HG02970 (cell line): ENCODE measurements around the gene EPN3.
A peak's percentile ranks its signal among the peaks of the same experiment; 100 is the strongest.

Source experiments
- ATAC-seq: cut with Tn5 transposase; IDR thresholded peaks from one replicate; pipeline ENCODE4 v1.9.1; 2021; ENCODE audit warnings: mild to moderate bottlenecking, moderate library complexity, moderate number of reproducible peaks; ENCODE audit not compliant: unreplicated experiment, low FRiP score

The EPN3 gene

DNA sequence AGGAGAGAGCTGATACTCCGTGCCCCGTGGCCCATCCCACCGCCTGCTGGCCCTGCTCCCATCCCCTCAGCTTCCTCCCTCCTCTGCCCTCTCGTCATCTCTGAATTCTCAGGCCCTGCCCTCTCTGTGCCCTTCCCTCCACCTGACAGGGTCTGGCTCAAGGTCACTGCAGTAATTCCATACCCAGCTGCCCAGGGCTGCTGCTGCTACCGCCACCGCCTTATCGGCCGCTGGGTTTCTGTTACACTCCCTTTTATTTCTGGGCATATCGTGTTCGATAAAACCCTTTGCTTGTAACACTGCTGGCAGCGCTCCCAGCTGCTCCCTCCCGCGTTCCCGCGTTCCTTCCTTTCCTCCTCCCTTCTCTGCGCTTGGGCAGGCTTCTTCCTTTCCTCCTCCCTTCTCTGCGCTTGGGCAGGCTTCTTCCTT lies 1.2 kb downstream of the EPN3 start:
- no peak for ATAC-seq

GRCh38 chr17:50534222-50534978 lies 1.9 kb downstream of the EPN3 start:
- ATAC-seq: no peak

DNA sequence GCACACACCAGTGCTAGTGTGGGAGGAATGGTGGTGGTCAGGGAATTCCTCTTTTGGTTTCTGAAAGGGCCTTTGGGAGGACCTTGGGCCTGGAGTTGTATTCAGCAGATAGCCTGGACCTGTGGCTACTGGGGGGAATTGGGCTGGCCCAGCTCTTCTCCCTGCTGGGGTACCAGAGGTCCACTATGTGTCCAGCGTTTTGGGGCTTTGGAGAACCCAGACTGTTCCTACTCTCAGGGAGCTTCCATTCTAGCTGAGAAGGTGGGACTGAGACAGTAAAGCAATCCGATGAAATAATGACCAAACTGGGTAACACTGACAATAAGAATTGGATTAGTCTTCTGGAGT lies 2.4 kb downstream of the EPN3 start:
- ATAC-seq: no peak

- ATAC-seq: no peak
These were observed 2.9 kb downstream of the EPN3 start for GRCh38 chr17:50535407-50535806.

DNA sequence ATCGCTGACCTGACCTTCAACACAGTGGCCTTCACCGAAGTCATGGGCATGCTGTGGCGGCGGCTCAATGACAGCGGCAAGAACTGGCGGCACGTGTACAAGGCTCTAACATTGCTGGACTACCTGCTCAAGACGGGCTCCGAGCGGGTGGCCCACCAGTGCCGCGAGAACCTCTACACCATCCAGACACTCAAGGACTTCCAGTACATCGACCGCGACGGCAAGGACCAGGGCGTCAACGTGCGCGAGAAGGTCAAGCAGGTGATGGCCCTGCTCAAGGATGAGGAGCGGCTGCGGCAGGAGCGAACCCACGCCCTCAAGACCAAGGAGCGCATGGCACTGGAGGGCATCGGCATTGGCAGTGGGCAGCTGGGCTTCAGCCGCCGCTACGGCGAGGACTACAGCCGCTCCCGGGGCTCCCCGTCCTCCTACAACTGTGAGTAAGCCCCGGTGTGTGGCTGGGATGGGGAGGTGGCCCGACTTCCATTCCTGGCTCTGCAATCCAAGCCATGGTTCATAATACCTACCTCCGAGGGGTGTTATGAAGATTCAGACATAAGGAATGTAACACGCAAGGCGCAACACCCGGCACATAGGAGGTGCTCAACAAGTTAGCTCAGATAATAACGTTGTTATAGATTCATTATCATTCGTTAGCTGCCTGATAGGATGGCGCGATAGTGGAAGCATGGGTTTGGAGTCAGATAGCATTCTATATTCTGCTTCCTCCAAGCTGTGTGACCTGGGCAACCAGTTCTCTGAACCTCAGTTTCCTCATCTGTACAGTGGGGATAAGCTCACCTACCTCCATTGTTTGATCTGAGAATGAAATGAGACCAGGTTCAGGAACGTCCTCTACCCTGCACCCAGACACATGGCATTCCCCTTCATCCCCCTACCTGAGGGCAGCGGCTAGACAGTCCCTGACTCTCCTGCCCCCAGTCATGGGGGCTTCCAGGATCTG lies 4.4 kb downstream of the EPN3 start:
- ATAC-seq: no peak

- no peak for ATAC-seq
These were observed 5.4 kb downstream of the EPN3 start for GRCh38 chr17:50537721-50538548.

DNA sequence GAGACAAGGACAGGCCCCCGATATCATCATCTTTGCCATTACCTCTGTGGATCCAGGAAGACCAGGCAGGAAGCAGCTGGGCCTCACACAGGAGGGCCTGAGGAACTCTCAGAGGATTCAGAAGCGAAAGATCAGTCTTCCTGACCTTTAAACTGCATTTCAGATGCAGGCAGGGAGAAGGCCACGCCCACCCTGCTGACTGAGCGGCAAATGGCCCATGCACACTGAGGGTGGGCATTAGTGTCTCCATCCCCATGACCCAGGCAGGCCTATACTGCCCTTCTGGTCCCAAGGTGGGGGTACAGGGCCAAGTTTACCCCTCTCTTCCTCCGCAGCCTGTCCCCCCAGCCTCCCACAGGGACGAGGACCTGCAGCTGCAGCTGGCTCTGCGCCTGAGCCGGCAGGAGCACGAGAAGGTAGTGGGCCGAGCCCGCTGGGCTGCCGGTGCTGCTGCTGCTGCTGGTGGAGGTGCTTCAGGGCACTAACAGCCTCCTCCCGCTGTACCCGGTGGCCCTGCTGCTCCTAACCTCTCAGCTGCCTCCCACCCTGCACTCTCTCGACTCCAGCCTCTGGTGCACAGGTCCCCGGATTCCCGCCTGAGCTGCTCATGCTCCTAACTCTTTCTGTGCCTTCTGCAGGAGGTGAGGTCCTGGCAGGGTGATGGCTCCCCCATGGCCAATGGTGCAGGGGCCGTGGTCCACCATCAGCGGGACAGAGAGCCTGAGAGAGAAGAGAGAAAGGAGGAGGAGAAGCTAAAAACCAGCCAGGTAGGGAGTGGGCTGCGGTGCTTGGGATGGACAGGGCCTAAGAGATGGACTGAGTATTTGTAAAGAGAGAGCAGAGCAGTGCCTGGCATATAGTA lies 6.2 kb downstream of the EPN3 start:
- no peak for ATAC-seq

DNA sequence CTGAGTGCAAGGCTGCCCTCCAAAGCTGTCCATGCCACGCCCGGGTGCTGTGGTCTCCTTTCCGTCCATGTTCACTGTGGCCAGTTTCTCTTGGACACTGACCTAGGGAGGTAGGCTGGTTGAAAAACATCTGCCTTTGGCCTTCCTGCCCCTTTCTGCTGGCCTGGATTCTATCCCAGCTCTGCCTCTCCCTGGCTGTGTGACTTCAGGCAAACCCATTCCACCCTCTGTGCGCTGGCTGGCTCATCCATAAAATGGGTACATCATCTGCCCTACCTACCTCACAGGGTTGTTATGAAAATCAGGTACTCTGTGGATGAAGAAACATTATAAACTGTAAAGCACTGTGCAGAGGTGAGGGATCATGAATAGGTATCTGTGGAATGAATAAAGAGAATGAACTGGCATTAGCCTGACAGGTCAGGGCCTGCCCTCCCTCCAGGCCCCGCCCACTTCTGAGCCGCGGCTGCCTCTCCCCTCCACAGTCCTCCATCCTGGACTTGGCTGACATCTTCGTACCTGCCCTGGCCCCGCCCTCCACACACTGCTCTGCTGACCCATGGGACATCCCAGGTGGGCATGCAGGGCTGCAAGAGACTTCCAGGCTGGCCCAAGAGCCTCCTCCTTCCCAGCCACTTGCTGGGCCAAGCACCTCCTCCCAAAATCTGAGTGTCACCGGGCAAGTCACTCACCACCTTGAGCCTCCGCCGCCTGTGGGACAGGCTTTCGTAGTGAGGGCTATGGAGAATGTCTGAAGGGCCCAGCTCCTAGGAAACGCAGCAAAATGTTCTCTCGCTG lies 7.4 kb downstream of the EPN3 start:
- ATAC-seq: no peak

DNA sequence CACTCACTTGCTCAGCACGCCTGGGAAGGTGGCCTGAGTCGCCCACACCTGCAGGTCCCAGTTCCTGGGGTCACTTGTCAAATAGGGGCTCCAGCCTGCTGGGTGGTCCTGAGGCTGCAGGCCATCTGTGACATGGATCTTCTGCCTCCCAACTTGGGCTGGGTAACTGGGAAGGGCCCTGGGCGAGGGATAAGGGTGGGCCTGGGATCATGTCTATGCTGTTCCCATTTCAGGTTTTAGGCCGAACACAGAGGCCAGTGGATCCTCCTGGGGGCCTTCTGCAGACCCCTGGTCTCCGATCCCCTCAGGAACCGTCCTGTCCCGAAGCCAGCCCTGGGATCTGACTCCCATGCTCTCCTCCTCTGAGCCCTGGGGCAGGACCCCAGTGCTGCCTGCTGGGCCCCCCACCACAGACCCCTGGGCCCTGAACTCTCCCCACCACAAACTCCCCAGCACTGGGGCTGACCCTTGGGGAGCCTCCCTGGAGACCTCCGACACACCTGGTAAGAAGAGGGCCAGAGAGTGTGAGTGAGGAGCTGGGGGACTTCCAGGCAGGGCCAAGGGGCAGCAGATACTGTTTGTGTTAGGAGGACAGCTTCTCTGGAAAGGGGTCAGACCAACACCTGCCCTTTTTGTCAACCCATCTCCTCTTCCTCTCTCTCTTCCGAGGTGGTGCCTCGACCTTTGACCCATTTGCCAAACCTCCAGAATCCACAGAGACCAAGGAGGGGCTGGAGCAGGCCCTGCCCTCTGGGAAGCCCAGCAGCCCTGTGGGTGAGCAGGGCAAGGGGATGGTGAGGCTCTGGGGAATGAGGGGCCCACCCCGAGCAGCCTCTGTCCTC lies 8.2 kb downstream of the EPN3 start:
- no peak for ATAC-seq

DNA sequence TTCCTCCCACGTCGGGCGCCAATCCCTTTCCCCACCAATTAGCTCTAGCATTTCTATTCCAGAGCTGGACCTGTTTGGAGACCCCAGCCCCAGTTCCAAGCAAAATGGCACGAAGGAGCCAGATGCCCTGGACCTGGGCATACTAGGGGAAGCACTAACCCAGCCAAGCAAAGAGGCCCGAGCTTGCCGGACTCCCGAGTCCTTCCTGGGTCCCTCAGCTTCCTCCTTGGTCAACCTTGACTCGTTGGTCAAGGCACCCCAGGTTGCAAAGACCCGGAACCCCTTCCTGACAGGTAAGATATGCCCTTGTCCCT lies 8.8 kb downstream of the EPN3 start:
- no peak for ATAC-seq

DNA sequence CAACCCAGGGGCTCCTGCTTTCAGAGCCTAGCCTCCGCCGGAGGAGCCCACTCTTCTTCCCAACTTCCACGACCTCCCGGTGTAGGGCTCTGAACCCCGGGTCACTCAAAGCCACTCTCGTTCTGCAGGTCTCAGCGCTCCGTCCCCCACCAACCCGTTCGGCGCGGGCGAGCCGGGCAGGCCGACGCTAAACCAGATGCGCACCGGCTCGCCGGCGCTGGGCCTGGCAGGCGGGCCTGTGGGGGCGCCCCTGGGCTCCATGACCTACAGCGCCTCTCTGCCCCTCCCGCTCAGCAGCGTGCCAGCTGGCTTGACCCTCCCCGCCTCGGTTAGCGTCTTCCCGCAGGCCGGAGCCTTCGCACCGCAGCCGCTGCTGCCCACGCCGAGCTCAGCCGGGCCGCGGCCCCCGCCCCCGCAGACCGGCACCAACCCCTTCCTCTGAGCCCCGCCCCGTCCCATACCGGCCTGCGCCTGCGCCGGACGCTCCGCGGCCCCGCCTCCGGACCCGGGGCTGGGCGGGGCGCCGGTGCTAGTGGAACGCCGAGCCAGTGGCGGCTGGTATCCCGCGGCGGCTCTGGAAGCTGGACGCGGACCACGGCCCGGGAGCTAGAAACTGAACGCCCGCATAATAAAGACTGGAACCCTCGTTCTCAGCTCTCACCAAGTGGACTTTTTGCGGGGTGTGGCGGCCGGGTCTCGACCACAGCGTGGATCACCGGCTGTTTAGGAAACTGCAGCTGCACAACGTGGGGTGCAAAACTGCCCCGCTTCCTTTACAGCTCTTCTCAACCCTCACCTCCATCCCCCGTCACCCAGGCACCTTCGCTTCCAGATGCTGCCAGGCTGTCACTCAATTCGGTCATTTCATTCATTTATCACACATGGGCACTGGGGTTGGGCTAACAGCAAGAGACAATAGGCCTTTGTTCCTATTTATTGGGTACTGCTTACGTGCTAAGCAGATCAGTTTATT lies 9.5 kb downstream of the EPN3 start:
- peak; percentile 76 for ATAC-seq

DNA sequence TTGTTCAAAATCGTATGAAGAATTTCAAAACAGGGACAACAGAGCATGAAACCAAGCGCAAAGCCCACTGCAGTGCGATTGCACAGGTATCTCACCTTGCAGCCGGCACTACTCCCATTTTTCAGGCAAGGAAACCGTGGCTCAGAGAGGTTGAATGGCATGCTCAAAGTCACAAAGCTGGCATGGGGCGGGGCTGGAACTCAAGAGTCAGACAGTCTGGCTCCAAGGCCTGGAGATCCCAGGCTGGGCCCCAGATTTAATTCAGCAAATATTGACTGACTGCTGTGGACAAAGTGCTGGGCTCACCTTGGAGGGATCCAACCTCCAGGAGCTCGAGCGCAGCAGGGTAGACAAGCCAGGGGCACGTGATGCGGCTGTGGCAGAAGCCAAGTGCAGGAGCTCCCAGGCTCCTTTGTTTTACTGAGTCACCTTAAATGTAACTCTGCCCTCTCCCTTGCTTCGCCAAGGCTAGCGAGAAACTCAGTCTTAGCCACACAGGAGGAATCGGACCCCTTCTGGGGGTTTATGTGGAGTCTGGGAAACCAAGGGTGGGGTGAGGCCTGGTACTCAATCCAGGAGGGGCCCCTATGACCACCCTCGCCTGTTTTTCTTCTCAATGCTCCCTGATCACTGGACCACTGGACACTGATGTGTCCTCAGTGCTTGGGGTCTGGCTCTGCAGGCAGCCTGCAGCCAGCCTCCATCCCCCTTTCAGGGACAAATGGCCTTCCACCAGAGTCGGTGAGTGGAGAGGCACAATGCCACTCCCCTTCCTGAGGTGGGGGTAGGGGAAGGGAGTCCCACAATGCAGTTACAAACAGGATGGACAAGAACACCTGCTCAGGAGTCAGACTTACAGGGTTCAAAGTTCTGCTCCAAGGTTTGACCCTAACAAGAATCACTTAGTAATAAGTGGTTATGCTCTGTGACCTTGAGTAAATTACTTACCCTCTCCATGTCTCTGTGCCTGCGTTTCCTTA lies 10.6 kb downstream of the EPN3 start:
- ATAC-seq: no peak

DNA sequence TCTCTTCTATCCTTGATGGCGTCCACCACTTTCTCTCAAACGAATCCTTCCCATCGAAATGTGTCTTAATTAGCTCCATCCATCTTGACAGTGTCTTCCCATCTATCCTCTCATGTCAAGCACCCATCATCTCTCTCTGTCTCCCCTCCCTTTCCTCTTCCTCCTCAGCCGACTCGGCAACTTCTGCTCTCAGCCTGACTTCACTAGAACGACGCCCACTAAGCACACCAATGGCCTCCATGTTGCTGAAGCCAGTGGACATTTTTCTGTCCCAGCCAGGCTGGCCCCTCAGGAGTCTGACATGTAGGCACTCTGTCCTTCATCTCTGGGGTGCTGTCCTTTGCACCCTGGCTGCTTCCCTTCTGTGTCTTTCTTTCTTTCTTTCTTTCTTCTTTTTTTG lies 12.0 kb downstream of the EPN3 start:
- ATAC-seq: no peak

DNA sequence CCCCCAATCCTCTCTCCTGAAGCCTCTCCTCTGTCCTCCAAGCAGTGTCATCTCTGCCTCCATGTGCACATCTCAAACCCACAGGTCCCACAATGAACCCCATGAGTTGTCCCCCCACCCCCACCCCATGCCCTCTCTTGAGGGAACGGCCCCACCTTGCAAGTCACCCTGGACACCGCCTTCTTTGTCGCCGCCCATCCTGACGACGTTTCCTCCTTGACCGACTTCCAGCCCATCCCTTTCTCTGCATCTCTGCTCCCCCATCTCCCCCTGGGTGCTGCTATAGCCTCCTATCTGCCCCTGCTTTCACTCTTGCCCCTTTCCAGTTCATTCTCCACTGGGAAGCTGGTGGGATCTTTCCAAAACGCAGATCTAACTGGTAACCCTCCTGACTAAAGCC lies 12.8 kb downstream of the EPN3 start:
- ATAC-seq: no peak

- no peak for ATAC-seq
These were observed 14.1 kb downstream of the EPN3 start for GRCh38 chr17:50546701-50547034.

DNA sequence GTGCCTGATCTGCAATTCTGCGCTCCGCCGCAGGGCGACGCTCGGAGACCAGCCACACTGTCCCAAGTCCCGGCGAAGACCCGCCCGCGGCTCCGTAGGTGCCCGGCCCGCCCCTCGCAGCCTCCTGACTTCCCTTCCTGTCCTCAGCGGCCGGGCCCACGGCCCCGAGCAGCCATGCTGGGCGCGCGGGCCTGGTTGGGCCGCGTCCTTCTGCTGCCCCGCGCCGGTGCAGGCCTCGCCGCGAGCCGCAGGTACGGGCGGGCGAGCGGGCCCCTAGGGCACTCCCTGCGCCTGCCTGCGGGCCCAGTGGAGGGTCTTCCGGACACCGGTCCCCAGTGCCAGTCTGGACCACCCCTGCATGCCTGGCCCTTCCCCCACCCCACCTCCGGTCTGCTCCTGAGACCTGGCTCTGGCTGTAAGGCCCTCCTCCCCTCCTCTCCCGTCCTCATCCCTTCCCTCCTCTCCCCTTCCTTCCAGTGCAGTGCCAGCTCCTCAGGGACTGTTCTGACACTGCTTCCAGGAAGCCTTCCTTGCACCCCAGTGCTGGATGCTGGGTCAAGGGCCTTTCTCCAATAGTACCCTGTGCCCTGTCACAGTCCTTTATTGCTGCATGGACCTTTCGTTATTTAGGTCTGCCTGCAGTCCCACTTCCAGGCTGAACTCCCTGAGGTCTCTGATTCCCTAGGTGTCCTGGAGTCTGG lies 14.7 kb downstream of the EPN3 start, which contains the start of gene SPATA20:
Gene SPATA20, plus strand, starts transcription at position 140 of the 701 bp plus-strand sequence. Its CDS starts 35 bp downstream, at position 175.
- ATAC-seq: no peak
